Astrocyte (in vitro differentiated cells and primary cell): Measurements from ENCODE around the gene CNOT3. TPM values are rescaled to one million over a fixed set of nuclear protein-coding genes. Genes with fewer than 3 reads are reported as not detected.

Experiments
- DNase-seq: peaks from one replicate; pipeline ENCODE4 v3.0.0-alpha.2; 2010; ENCODE audit warnings: low read depth
- FAIRE-seq: peaks from 2 replicates; lab custom pipeline; 2011; peaks lifted over from hg19 to GRCh38; lab: Jason Lieb, UNC
- H2AFZ ChIP-seq: 2 replicates; pipeline ENCODE4 v1.6.0; 2012; ENCODE audit warnings: low read depth, low read length, inconsistent platforms
- H3K27ac ChIP-seq: 2 replicates; pipeline ENCODE4 v1.5.1; 2011; ENCODE audit warnings: low read depth, low read length, inconsistent platforms
- H3K27me3 ChIP-seq: 2 replicates; pipeline ENCODE4 v1.6.0; 2011; ENCODE audit warnings: low read length, inconsistent platforms; ENCODE audit not compliant: insufficient read depth
- H3K36me3 ChIP-seq: 2 replicates; pipeline ENCODE4 v1.5.1; 2011; ENCODE audit warnings: low read length, inconsistent platforms; ENCODE audit not compliant: insufficient read depth
- H3K4me1 ChIP-seq: 2 replicates; pipeline ENCODE4 v1.5.1; 2011; ENCODE audit warnings: low read length, inconsistent platforms; ENCODE audit not compliant: insufficient read depth
- H3K4me2 ChIP-seq: 2 replicates; pipeline ENCODE4 v1.6.0; 2012; ENCODE audit warnings: low read length, inconsistent platforms
- H3K4me3 ChIP-seq: 2 replicates; pipeline ENCODE4 v1.5.1; 2011; ENCODE audit warnings: low read depth, mild to moderate bottlenecking, low read length, inconsistent platforms; ENCODE audit not compliant: insufficient read depth
- H3K79me2 ChIP-seq: 2 replicates; pipeline ENCODE4 v1.6.0; 2012; ENCODE audit warnings: mild to moderate bottlenecking, low read length, inconsistent platforms; ENCODE audit not compliant: insufficient read depth
- H3K9ac ChIP-seq: 2 replicates; pipeline ENCODE4 v1.6.0; 2012; ENCODE audit warnings: mild to moderate bottlenecking, low read length, inconsistent platforms
- H3K9me3 ChIP-seq: 2 replicates; pipeline ENCODE4 v1.5.1; 2012; ENCODE audit warnings: low read depth, mild to moderate bottlenecking, low read length, inconsistent platforms; ENCODE audit not compliant: insufficient read depth
- H4K20me1 ChIP-seq: 2 replicates; pipeline ENCODE4 v1.6.0; 2012; ENCODE audit warnings: low read length, inconsistent platforms; ENCODE audit not compliant: insufficient read depth
- H3K27ac Mint-ChIP-seq: one replicate; pipeline ENCODE4 v1.8.0; 2021; ENCODE audit warnings: mild to moderate bottlenecking, mixed read lengths; ENCODE audit not compliant: unreplicated experiment
- H3K27me3 Mint-ChIP-seq: one replicate; pipeline ENCODE4 v1.8.0; 2021; ENCODE audit warnings: low read depth, mixed read lengths; ENCODE audit not compliant: unreplicated experiment
- H3K36me3 Mint-ChIP-seq: one replicate; pipeline ENCODE4 v1.8.0; 2021; ENCODE audit warnings: low read depth, mixed read lengths; ENCODE audit not compliant: unreplicated experiment
- H3K4me1 Mint-ChIP-seq: one replicate; pipeline ENCODE4 v1.8.0; 2021; ENCODE audit warnings: low read depth, mixed read lengths; ENCODE audit not compliant: unreplicated experiment
- H3K4me3 Mint-ChIP-seq: one replicate; pipeline ENCODE4 v1.8.0; 2021; ENCODE audit warnings: mild to moderate bottlenecking, moderate library complexity, mixed read lengths; ENCODE audit not compliant: unreplicated experiment
- H3K9me3 Mint-ChIP-seq: one replicate; pipeline ENCODE4 v1.8.0; 2021; ENCODE audit warnings: mild to moderate bottlenecking, mixed read lengths; ENCODE audit not compliant: unreplicated experiment
- CTCF ChIP-seq: IDR thresholded peaks from 2 replicates; pipeline ENCODE4 v1.5.1; 2011; ENCODE audit warnings: low read depth, mild to moderate bottlenecking, inconsistent platforms, low read length, moderate library complexity; ENCODE audit not compliant: insufficient read depth
- EZH2 ChIP-seq: IDR thresholded peaks from 2 replicates; pipeline ENCODE4 v1.6.1; 2012; ENCODE audit warnings: mild to moderate bottlenecking, low read length, inconsistent platforms; ENCODE audit not compliant: insufficient read depth
- total RNA-seq: library from RNA; stranded (reverse); gene quantifications from 2 replicates; pipeline ENCODE4 v1.2.1, GENCODE V29; 2021

Gene CNOT3
- total RNA-seq, 1 donor from 2014 or later = 39.2 TPM

GRCh38 chr19:54197121-54197520, 59.6 kb downstream of the CNOT3 start:
- H2AFZ ChIP-seq = no peak overlapping the region
- H3K27ac ChIP-seq = no peak overlapping the region
- peaks cover 36% of the 10 kb centered on the region for H3K79me2 ChIP-seq
- peaks cover 22% of the 10 kb centered on the region for H4K20me1 ChIP-seq
- FAIRE-seq (no peak), DNase-seq (no peak)
- peaks cover 9% of the 10 kb centered on the region for H3K4me1 Mint-ChIP-seq
- H3K9me3 Mint-ChIP-seq = no peaks in the 10 kb centered on the region
- TF ChIP-seq CTCF (no peak), EZH2 (no peak)
- no peak overlapping the region for H3K4me2 ChIP-seq
- no peaks in the 10 kb centered on the region for H3K27me3 ChIP-seq
- H3K9ac ChIP-seq = no peak overlapping the region
- no peak overlapping the region for H3K4me3 Mint-ChIP-seq
- H3K27ac Mint-ChIP-seq = no peak overlapping the region
- H3K9me3 ChIP-seq = no peaks in the 10 kb centered on the region
- no peaks in the 10 kb centered on the region for H3K27me3 Mint-ChIP-seq
- H3K36me3 Mint-ChIP-seq = peaks cover 13% of the 10 kb centered on the region
- H3K36me3 ChIP-seq = peaks cover 7% of the 10 kb centered on the region
- no peak overlapping the region for H3K4me3 ChIP-seq
- H3K4me1 ChIP-seq = peaks cover 11% of the 10 kb centered on the region

- peaks cover 26% of the 10 kb centered on the region for H3K4me1 ChIP-seq
- no peak overlapping the region for H3K9ac ChIP-seq
- no peaks in the 10 kb centered on the region for H3K27me3 ChIP-seq
- peaks cover 22% of the 10 kb centered on the region for H3K36me3 ChIP-seq
- no peak overlapping the region for H3K27ac ChIP-seq
- peak overlapping the region; percentile 99 for H3K4me3 Mint-ChIP-seq
- no peak overlapping the region for H3K4me2 ChIP-seq
- H3K36me3 Mint-ChIP-seq = peaks cover 12% of the 10 kb centered on the region
- FAIRE-seq = no peak
- H3K27me3 Mint-ChIP-seq = no peaks in the 10 kb centered on the region
- no peak for DNase-seq
- peaks cover 35% of the 10 kb centered on the region for H4K20me1 ChIP-seq
- peaks cover 43% of the 10 kb centered on the region for H3K79me2 ChIP-seq
- no peak overlapping the region for H2AFZ ChIP-seq
- peaks cover 24% of the 10 kb centered on the region for H3K4me1 Mint-ChIP-seq
- H3K9me3 ChIP-seq = no peaks in the 10 kb centered on the region
- H3K9me3 Mint-ChIP-seq = no peaks in the 10 kb centered on the region
- H3K27ac Mint-ChIP-seq = peak overlapping the region; percentile 36
- no peak overlapping the region for H3K4me3 ChIP-seq
- no peak for TF ChIP-seq EZH2
- no peak for TF ChIP-seq CTCF
These were observed 61.8 kb downstream of the CNOT3 start for GRCh38 chr19:54199401-54199800.

- TF ChIP-seq EZH2 (no peak), CTCF (no peak)
- peak overlapping the region; percentile 97 for H3K27ac ChIP-seq
- Mint-ChIP-seq H3K4me3 (peak overlapping the region; percentile 99), H3K27me3 (no peaks in the 10 kb centered on the region), H3K9me3 (no peaks in the 10 kb centered on the region), H3K27ac (peak overlapping the region; percentile 100), H3K36me3 (peaks cover 18% of the 10 kb centered on the region), H3K4me1 (peaks cover 32% of the 10 kb centered on the region)
- FAIRE-seq = no peak
- peak overlapping the region; percentile 97 for H3K4me2 ChIP-seq
- H3K9me3 ChIP-seq = no peaks in the 10 kb centered on the region
- peak overlapping the region; percentile 88 for H3K4me3 ChIP-seq
- peaks cover 34% of the 10 kb centered on the region for H3K4me1 ChIP-seq
- no peaks in the 10 kb centered on the region for H3K27me3 ChIP-seq
- H3K9ac ChIP-seq = peak overlapping the region; percentile 93
- peaks cover 61% of the 10 kb centered on the region for H3K79me2 ChIP-seq
- no peak overlapping the region for H2AFZ ChIP-seq
- H3K36me3 ChIP-seq = peaks cover 34% of the 10 kb centered on the region
- DNase-seq = no peak
- H4K20me1 ChIP-seq = peaks cover 53% of the 10 kb centered on the region
These were observed 63.7 kb downstream of the CNOT3 start for GRCh38 chr19:54201172-54201701.
